ENCODE measurements around the gene IRAK1. TPM values are rescaled to one million over a fixed set of nuclear protein-coding genes. Genes with fewer than 3 reads are reported as not detected.

Gene IRAK1
- total RNA-seq, 2 donors from 2014 or later = 75.3 to 92.5 TPM

GRCh38 chrX:154033848-154034247 is 14.1 kb upstream of the IRAK1 start:
- Mint-ChIP-seq H3K4me3 (no peak overlapping the region), H3K27ac (no peak overlapping the region), H3K4me1 (peaks cover 5% of the 10 kb centered on the region), H3K36me3 (ENCODE audit: low read depth) (no peaks in the 10 kb centered on the region), H3K27me3 (no peaks in the 10 kb centered on the region)
- H3K9me3 ChIP-seq (ENCODE audit: control insufficient read depth, low read length, poor library complexity, severe bottlenecking) = no peaks in the 10 kb centered on the region
- DNase-seq (no peak), ATAC-seq (no peak)

DNA sequence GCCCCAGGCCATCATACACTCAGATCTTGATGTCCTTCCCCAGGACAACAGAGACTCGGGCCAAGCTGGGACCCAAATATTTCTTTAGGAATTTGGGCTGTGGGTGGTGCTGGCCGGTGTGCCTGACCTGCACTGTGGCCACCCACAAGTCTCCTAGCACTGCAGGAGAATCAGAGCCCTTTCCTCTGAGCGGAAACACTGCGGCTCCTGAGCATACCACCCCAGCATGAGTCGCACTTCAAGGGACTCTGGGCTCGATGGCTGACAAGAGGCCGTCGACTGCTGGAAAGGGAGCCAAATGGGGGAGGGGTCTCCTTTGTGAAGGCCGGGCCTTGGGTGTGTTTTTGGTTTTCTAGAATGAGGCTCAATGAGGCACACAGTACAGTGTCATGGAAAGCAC is 13.0 kb upstream of the IRAK1 start:
- no peak overlapping the region for H3K27ac Mint-ChIP-seq
- H3K36me3 Mint-ChIP-seq (ENCODE audit: low read depth) = no peaks in the 10 kb centered on the region
- no peak overlapping the region for H3K4me3 Mint-ChIP-seq
- H3K9me3 ChIP-seq (ENCODE audit: control insufficient read depth, low read length, poor library complexity, severe bottlenecking) = no peaks in the 10 kb centered on the region
- ATAC-seq = no peak
- peaks cover 2% of the 10 kb centered on the region for H3K4me1 Mint-ChIP-seq
- H3K27me3 Mint-ChIP-seq = no peaks in the 10 kb centered on the region
- DNase-seq = no peak

GRCh38 chrX:154032160-154032559 is 12.5 kb upstream of the IRAK1 start:
- H3K36me3 Mint-ChIP-seq (ENCODE audit: low read depth) = no peaks in the 10 kb centered on the region
- no peaks in the 10 kb centered on the region for H3K9me3 ChIP-seq (ENCODE audit: control insufficient read depth, low read length, poor library complexity, severe bottlenecking)
- ATAC-seq = no peak
- H3K4me1 Mint-ChIP-seq = peaks cover 2% of the 10 kb centered on the region
- no peak for DNase-seq
- peak overlapping the region; percentile 50 for H3K4me3 Mint-ChIP-seq
- no peak overlapping the region for H3K27ac Mint-ChIP-seq
- H3K27me3 Mint-ChIP-seq = no peaks in the 10 kb centered on the region

DNA sequence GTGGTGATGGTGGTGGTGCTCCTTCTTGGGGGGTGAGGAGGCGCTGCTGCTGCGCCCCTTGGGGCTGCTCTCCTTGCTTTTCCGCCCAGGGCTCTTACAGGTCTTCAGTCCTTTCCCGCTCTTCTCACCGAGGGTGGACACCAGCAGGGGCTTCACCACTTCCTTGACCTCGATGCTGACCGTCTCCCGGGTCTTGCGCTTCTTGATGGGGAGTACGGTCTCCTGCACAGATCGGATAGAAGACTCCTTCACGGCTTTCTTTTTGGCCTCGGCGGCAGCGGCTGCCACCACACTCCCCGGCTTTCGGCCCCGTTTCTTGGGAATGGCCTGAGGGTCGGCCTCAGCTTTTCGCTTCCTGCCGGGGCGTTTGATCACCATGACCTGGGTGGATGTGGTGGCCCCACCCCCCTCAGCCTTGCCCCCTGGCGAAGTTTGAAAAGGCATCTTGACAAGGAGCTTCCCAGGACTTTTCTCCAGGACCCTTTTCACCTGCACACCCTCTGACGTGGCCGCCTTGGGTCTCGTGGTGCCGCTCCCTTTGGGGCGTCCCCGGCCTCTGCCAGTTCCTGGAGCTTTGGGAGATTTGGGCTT is 11.1 kb upstream of the IRAK1 start:
- Mint-ChIP-seq H3K27ac (no peak overlapping the region), H3K27me3 (no peaks in the 10 kb centered on the region), H3K4me3 (no peak overlapping the region), H3K4me1 (no peaks in the 10 kb centered on the region), H3K36me3 (ENCODE audit: low read depth) (no peaks in the 10 kb centered on the region)
- H3K9me3 ChIP-seq (ENCODE audit: control insufficient read depth, low read length, poor library complexity, severe bottlenecking) = no peaks in the 10 kb centered on the region
- DNase-seq = no peak
- no peak for ATAC-seq

- no peaks in the 10 kb centered on the region for H3K36me3 Mint-ChIP-seq (ENCODE audit: low read depth)
- H3K9me3 ChIP-seq (ENCODE audit: control insufficient read depth, low read length, poor library complexity, severe bottlenecking) = no peaks in the 10 kb centered on the region
- H3K4me3 Mint-ChIP-seq = no peak overlapping the region
- ATAC-seq (no peak), DNase-seq (no peak)
- H3K27me3 Mint-ChIP-seq = no peaks in the 10 kb centered on the region
- peak overlapping the region; percentile 19 for H3K27ac Mint-ChIP-seq
- H3K4me1 Mint-ChIP-seq = no peaks in the 10 kb centered on the region
These were observed 10.6 kb upstream of the IRAK1 start for GRCh38 chrX:154030266-154030665.

DNA sequence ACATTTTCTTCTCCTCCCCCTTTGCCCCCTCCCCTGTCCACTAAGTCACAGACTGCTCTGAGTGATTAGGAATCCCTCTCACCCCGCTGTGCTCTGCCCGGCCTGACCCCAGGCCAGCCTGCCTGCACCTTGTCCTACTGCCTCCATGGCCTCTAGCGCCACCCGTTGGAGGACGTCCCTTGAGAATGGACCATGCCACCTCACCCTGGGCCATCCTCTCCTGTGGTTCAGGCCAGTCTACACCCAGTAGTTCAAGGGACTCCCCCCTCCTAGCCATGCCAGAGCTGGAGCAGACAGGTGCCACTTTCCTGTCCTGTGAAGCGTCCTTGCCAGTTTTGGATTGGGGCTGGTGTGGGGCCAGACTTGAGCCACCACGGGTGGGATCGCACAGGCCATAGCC is 9.7 kb upstream of the IRAK1 start:
- ATAC-seq (no peak), DNase-seq (no peak)
- no peaks in the 10 kb centered on the region for H3K36me3 Mint-ChIP-seq (ENCODE audit: low read depth)
- H3K4me1 Mint-ChIP-seq = no peaks in the 10 kb centered on the region
- H3K4me3 Mint-ChIP-seq = no peak overlapping the region
- no peaks in the 10 kb centered on the region for H3K9me3 ChIP-seq (ENCODE audit: control insufficient read depth, low read length, poor library complexity, severe bottlenecking)
- H3K27ac Mint-ChIP-seq = peak overlapping the region; percentile 19
- no peaks in the 10 kb centered on the region for H3K27me3 Mint-ChIP-seq

DNA sequence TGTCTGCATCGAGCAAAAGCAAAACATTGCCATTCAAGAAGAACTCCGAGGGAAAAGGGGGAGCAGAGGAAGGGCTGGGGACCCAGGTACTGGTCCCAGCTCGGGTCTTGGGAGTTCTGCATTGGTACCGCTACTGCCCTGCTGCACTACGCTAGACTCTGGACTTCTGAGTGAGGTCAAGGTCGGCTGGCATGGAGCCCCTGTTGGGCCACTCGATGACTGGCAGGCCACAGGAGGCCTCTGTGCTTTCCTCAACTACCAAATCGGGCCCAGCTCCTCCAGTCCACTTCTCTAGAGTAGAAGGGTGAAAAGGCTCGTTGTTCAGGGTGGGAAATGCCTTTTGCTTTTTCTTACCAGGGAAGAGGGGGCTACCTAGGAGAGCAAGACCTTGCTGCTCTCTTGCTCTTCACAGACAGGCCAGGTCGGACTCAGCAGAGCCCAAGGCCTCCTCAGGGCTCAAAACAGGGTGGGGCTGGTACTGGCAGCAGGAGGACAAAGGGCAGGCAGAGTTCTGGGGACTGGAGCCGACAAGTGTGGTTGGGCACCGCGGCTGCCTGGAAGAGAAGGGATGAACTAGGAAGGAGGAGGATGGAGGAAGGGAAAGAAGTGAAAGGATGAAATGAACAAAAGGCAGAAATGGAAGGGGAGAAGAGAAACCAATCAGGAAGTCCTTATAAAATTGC is 8.9 kb upstream of the IRAK1 start:
- ATAC-seq (no peak), DNase-seq (no peak)
- Mint-ChIP-seq H3K4me1 (no peaks in the 10 kb centered on the region), H3K36me3 (ENCODE audit: low read depth) (no peaks in the 10 kb centered on the region), H3K27me3 (no peaks in the 10 kb centered on the region), H3K4me3 (no peak overlapping the region), H3K27ac (peak overlapping the region; percentile 47)
- no peaks in the 10 kb centered on the region for H3K9me3 ChIP-seq (ENCODE audit: control insufficient read depth, low read length, poor library complexity, severe bottlenecking)

DNA sequence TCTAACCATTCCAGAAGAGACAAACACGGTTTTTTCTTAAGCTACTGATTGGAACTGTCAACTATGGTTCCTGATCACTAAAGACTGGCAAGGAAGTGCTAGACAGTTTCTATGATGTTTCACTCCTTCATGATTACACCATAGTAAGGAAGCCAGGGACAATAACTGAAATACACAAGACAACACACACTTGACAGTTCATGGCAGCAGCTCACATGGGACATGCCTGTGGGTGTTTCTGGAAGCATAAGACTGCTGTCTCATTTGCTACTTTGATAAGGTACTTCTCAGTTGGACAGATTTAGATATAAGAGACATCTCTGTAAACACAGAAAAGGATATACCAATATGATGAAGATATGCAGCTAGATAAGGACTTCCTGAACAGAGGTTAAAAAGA is 8.3 kb upstream of the IRAK1 start:
- no peak for ATAC-seq
- H3K36me3 Mint-ChIP-seq (ENCODE audit: low read depth) = no peaks in the 10 kb centered on the region
- H3K4me3 Mint-ChIP-seq = no peak overlapping the region
- H3K4me1 Mint-ChIP-seq = peaks cover 3% of the 10 kb centered on the region
- H3K27me3 Mint-ChIP-seq = no peaks in the 10 kb centered on the region
- DNase-seq = no peak
- H3K9me3 ChIP-seq (ENCODE audit: control insufficient read depth, low read length, poor library complexity, severe bottlenecking) = no peaks in the 10 kb centered on the region
- no peak overlapping the region for H3K27ac Mint-ChIP-seq

GRCh38 chrX:154027022-154027402 is 7.3 kb upstream of the IRAK1 start:
- no peaks in the 10 kb centered on the region for H3K9me3 ChIP-seq (ENCODE audit: control insufficient read depth, low read length, poor library complexity, severe bottlenecking)
- H3K4me3 Mint-ChIP-seq = no peak overlapping the region
- no peaks in the 10 kb centered on the region for H3K27me3 Mint-ChIP-seq
- H3K4me1 Mint-ChIP-seq = peaks cover 3% of the 10 kb centered on the region
- ATAC-seq = no peak
- DNase-seq = no peak
- no peak overlapping the region for H3K27ac Mint-ChIP-seq
- H3K36me3 Mint-ChIP-seq (ENCODE audit: low read depth) = no peaks in the 10 kb centered on the region

DNA sequence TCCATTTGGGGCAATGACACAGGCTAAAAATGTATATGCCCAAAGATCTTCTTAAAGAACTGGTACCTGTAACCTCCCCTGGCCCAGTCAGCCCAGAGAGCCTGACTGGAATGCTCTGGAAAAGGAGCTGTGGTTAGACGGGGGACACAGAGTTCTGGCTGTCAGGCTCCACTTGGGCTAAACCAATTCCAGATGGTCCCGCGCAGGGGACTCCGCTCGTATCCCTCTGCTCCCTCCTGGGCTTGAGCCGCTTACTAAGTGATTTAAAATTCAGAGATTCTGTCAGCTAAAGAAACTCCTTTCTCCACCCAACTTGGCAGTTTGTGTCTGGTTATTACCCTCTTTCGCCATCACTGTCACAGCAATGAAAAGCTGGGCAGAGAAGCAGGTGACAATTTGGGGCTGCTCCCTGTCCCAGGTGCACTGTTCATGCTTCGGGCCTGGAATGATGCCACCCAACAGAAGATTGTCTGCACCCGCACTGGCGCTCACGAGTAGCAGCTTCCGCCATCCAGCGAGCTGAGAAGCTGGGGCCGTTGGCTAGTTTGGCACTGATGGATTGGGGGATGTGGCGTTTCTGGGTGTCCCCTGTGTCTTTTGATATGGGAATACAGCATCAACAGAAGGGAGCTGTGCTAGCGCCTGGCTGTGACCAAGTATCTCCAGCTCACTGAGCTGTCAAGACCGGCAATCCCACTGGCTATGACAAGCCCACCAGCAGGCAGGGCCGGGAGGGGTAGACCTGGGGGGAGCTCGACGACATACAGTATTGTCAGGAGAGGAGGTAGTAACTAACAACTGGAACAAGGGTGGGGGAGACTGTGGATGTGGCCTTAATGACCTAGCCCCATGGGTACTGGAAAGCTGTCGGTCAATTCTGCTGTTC is 6.7 kb upstream of the IRAK1 start:
- Mint-ChIP-seq H3K36me3 (ENCODE audit: low read depth) (no peaks in the 10 kb centered on the region), H3K4me1 (peaks cover 3% of the 10 kb centered on the region), H3K27me3 (no peaks in the 10 kb centered on the region), H3K4me3 (no peak overlapping the region), H3K27ac (no peak overlapping the region)
- H3K9me3 ChIP-seq (ENCODE audit: control insufficient read depth, low read length, poor library complexity, severe bottlenecking) = no peaks in the 10 kb centered on the region
- ATAC-seq = no peak
- no peak for DNase-seq

DNA sequence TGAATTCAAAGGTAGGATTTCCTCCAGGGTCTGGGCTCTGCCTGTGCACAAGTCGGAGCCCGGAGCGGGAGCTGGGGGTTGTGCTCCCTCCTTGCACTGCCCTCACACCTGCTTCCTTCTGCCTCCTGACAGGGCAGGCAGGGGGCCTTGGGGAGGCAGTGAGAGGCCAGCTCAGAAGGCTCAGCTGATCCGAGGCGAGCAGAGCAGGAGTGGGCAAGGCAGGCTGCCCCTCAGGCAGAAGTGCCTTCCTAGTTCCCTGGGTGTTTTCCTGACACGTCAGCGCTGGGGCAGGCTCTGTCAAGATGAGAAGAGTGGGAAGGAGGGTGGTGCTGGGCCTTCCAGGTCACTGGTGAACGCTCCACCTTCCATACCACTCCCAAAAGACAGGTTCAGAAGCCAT is 5.5 kb upstream of the IRAK1 start:
- Mint-ChIP-seq H3K36me3 (ENCODE audit: low read depth) (no peaks in the 10 kb centered on the region), H3K4me3 (no peak overlapping the region), H3K27me3 (no peaks in the 10 kb centered on the region), H3K27ac (no peak overlapping the region), H3K4me1 (peaks cover 6% of the 10 kb centered on the region)
- ATAC-seq = no peak
- no peak for DNase-seq
- no peaks in the 10 kb centered on the region for H3K9me3 ChIP-seq (ENCODE audit: control insufficient read depth, low read length, poor library complexity, severe bottlenecking)

DNA sequence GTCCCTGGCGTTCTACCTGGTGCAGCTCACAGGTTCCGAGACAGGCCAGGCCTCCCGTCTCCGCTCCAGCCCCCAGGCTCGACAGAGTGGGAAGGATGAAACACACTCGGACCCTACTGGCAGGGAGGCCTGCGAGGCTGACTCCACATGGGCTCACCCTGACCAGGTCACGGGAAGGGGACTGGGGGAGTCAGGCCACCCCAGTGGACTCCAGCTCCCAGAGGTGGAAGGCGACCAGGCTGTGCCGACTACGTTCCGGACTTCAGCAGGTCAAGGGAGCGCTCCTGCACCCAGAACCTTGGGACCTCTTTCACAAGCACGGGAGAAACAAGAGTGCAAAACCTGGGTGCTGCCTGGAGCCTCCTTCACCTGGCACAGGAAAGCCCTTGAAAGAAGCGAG is 4.6 kb upstream of the IRAK1 start:
- Mint-ChIP-seq H3K4me1 (peaks cover 6% of the 10 kb centered on the region), H3K36me3 (ENCODE audit: low read depth) (no peaks in the 10 kb centered on the region), H3K27me3 (no peaks in the 10 kb centered on the region), H3K4me3 (no peak overlapping the region), H3K27ac (no peak overlapping the region)
- no peaks in the 10 kb centered on the region for H3K9me3 ChIP-seq (ENCODE audit: control insufficient read depth, low read length, poor library complexity, severe bottlenecking)
- ATAC-seq = no peak
- no peak for DNase-seq

- H3K27ac Mint-ChIP-seq = peak overlapping the region; percentile 43
- no peaks in the 10 kb centered on the region for H3K27me3 Mint-ChIP-seq
- peaks cover 6% of the 10 kb centered on the region for H3K4me1 Mint-ChIP-seq
- no peak overlapping the region for H3K4me3 Mint-ChIP-seq
- ATAC-seq (no peak), DNase-seq (no peak)
- no peaks in the 10 kb centered on the region for H3K9me3 ChIP-seq (ENCODE audit: control insufficient read depth, low read length, poor library complexity, severe bottlenecking)
- no peaks in the 10 kb centered on the region for H3K36me3 Mint-ChIP-seq (ENCODE audit: low read depth)
These were observed 3.7 kb upstream of the IRAK1 start for GRCh38 chrX:154023276-154024000.
